Activated CD4-positive, alpha-beta T cell treated with anti-CD3 and anti-CD28 coated beads, Interleukin-2, amount 10 ng/mL, durations not matched to agents 7 days and 5 days (primary cell): ENCODE measurements around the gene MAST4. TPM values are rescaled to one million over a fixed set of nuclear protein-coding genes. Genes with fewer than 3 reads are reported as not detected.
A peak's percentile ranks its signal among the peaks of the same experiment; 100 is the strongest.

Source experiments
- CTCF ChIA-PET: fragments of 350-600 bp; sonication (Branson Sonifier 250); formaldehyde crosslinking; loops from one replicate; lab custom pipeline; 2021; ENCODE audit warnings: antibody characterized with exemption; lab: Charles Lee
- POLR2A ChIA-PET: fragments of 350-600 bp; sonication (Branson Sonifier 250); formaldehyde crosslinking; loops from one replicate; lab custom pipeline; 2021; ENCODE audit warnings: antibody characterized with exemption; lab: Charles Lee
- DNase-seq: peaks from one replicate; pipeline ENCODE4 v3.0.0-alpha.2; 2020
- H3K27ac Mint-ChIP-seq: one replicate; pipeline ENCODE4 v1.8.0; 2021; ENCODE audit warnings: mild to moderate bottlenecking, moderate library complexity, mixed read lengths
- H3K27me3 Mint-ChIP-seq: one replicate; pipeline ENCODE4 v1.8.0; 2021; ENCODE audit warnings: mixed read lengths
- H3K36me3 Mint-ChIP-seq: one replicate; pipeline ENCODE4 v1.8.0; 2021; ENCODE audit warnings: low read depth, mixed read lengths
- H3K4me1 Mint-ChIP-seq: one replicate; pipeline ENCODE4 v1.8.0; 2021; ENCODE audit warnings: mixed read lengths
- H3K4me3 Mint-ChIP-seq: one replicate; pipeline ENCODE4 v1.8.0; 2021; ENCODE audit warnings: mild to moderate bottlenecking, moderate library complexity, mixed read lengths
- H3K9me3 Mint-ChIP-seq: one replicate; pipeline ENCODE4 v1.8.0; 2021; ENCODE audit warnings: mixed read lengths
- total RNA-seq, 2 experiments: library from RNA; stranded (reverse); gene quantifications; one replicate each; pipeline ENCODE4 v1.2.3, GENCODE V29; 2021

Gene MAST4
- total RNA-seq, 2 experiments from 2014 or later = 23.5 to 25.8 TPM

- Mint-ChIP-seq H3K27me3 (peaks cover 37% of the 10 kb centered on the region), H3K9me3 (no peaks in the 10 kb centered on the region), H3K36me3 (no peaks in the 10 kb centered on the region), H3K4me3 (no peak overlapping the region), H3K27ac (no peak overlapping the region), H3K4me1 (no peaks in the 10 kb centered on the region)
- DNase-seq = no peak
- ChIA-PET POLR2A (no interaction called here), CTCF (no interaction called here)
Observed at GRCh38 chr5:66795682-66796081, 199.5 kb downstream of the MAST4 start.

- H3K27me3 Mint-ChIP-seq = peaks cover 43% of the 10 kb centered on the region
- ChIA-PET POLR2A (no interaction called here), CTCF (no interaction called here)
- H3K4me3 Mint-ChIP-seq = no peak overlapping the region
- H3K27ac Mint-ChIP-seq = no peak overlapping the region
- no peak for DNase-seq
- H3K9me3 Mint-ChIP-seq = no peaks in the 10 kb centered on the region
- H3K4me1 Mint-ChIP-seq = no peaks in the 10 kb centered on the region
- H3K36me3 Mint-ChIP-seq = no peaks in the 10 kb centered on the region
Observed at GRCh38 chr5:66796305-66797292, 200.4 kb downstream of the MAST4 start.

GRCh38 chr5:66802941-66803340 lies 206.7 kb downstream of the MAST4 start:
- H3K4me3 Mint-ChIP-seq = no peak overlapping the region
- ChIA-PET POLR2A (no interaction called here), CTCF (no interaction called here)
- no peaks in the 10 kb centered on the region for H3K9me3 Mint-ChIP-seq
- no peak for DNase-seq
- no peaks in the 10 kb centered on the region for H3K4me1 Mint-ChIP-seq
- H3K27me3 Mint-ChIP-seq = peaks cover 64% of the 10 kb centered on the region
- no peaks in the 10 kb centered on the region for H3K36me3 Mint-ChIP-seq
- H3K27ac Mint-ChIP-seq = no peak overlapping the region

DNA sequence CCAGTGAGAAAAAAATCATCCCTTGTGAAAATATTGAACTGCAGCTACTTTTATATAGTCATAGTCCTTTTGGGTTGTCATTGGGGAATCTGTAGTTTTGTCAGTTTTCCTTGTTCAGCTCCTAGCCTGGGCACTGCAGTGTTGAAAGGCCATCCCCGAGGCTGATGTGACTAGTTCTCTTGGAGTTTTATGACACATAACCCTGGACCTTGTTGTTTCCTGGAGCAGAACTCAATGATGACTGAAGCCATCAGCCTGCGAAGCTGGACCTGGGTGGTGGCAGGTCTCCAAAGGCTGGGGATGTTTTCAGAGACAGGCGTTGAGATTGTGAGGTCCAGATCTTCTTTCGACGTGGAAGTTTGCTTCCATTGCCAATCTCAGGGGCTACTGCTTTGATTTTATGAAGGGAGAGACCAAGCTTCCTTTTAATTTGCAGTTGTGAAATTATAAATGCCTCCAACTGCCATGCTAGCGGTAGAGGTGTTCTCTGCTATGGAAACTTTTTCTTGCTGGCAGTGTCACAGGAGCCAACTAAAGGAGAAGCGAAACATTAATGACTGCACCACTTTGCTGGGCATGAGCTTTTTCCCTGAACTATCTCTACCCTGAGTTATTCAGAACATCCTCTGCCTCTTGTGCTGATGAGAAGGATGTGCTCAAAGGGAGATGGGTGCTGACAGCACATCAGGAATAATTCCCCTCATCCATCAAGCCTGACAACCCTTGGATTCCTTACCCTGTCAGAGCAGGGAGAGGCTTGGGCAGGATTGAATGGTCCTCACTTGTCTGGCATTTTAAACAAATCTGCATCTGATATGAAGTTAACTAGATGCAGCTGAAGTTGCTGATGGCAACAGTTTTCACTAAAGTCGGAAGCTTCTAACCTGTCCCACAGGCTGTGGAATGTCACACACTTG lies 209.6 kb downstream of the MAST4 start:
- H3K36me3 Mint-ChIP-seq = no peaks in the 10 kb centered on the region
- H3K9me3 Mint-ChIP-seq = no peaks in the 10 kb centered on the region
- ChIA-PET CTCF (no interaction called here), POLR2A (no interaction called here)
- peaks cover 53% of the 10 kb centered on the region for H3K27me3 Mint-ChIP-seq
- no peak for DNase-seq
- no peak overlapping the region for H3K4me3 Mint-ChIP-seq
- H3K4me1 Mint-ChIP-seq = peaks cover 4% of the 10 kb centered on the region
- no peak overlapping the region for H3K27ac Mint-ChIP-seq

DNA sequence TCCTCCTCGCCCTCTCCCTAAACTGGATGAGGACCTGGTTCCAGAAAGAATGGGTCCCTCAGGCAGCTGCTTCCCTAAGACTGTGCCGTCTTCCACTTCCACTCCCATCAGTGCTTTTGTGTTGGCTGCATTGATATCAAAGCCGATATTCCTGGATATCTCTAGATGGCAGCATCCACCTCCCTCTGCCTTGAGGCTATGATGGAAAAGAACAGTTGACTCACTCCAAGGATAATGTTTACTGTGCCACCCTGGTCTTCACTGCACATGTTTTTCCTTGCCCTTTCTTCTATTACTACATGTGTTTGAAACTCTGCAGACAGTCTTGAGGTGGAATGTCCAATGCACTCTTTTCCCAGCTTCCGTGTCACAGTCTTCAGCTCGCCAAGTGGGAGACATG lies 211.6 kb downstream of the MAST4 start:
- Mint-ChIP-seq H3K4me1 (peaks cover 6% of the 10 kb centered on the region), H3K27me3 (peaks cover 43% of the 10 kb centered on the region), H3K36me3 (no peaks in the 10 kb centered on the region), H3K27ac (no peak overlapping the region), H3K4me3 (no peak overlapping the region), H3K9me3 (no peaks in the 10 kb centered on the region)
- DNase-seq = no peak
- CTCF ChIA-PET = interaction anchor here (1.2 kb wide), 1 partner anchor 342 kb away, joined by 3 read pairs; no protein-coding TSS in a partner anchor
- POLR2A ChIA-PET = no interaction called here

- peaks cover 37% of the 10 kb centered on the region for H3K27me3 Mint-ChIP-seq
- ChIA-PET POLR2A (no interaction called here), CTCF (no interaction called here)
- H3K36me3 Mint-ChIP-seq = no peaks in the 10 kb centered on the region
- DNase-seq = no peak
- no peak overlapping the region for H3K4me3 Mint-ChIP-seq
- no peak overlapping the region for H3K27ac Mint-ChIP-seq
- peaks cover 8% of the 10 kb centered on the region for H3K4me1 Mint-ChIP-seq
- no peaks in the 10 kb centered on the region for H3K9me3 Mint-ChIP-seq
Observed at GRCh38 chr5:66808663-66809062, 212.5 kb downstream of the MAST4 start.

- no peaks in the 10 kb centered on the region for H3K36me3 Mint-ChIP-seq
- ChIA-PET CTCF (no interaction called here), POLR2A (no interaction called here)
- H3K4me3 Mint-ChIP-seq = no peak overlapping the region
- H3K27ac Mint-ChIP-seq = no peak overlapping the region
- H3K27me3 Mint-ChIP-seq = peaks cover 24% of the 10 kb centered on the region
- H3K9me3 Mint-ChIP-seq = no peaks in the 10 kb centered on the region
- DNase-seq = no peak
- H3K4me1 Mint-ChIP-seq = peaks cover 12% of the 10 kb centered on the region
Observed at GRCh38 chr5:66810151-66810550, 214.0 kb downstream of the MAST4 start.

DNA sequence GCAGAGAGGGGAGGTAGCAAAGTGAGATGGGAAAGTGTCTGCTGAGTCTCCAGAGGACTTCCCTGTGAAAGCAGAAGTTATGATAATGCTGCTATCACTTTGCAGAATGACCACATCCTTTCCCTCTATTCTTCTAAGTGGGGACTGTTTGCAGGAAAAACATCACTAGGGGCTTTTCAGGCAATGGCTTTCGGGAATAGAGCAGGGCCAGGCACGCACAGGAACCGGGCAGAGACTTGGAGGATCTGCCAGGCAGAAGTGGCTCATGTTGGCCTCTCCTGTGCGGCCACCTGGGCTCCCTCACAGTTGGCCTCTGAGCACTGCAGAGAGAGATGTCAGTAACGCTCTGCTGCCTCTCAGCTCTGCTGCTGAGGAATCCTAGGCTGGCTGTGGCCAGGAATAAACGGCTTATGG lies 214.7 kb downstream of the MAST4 start:
- no peak for DNase-seq
- POLR2A ChIA-PET = no interaction called here
- CTCF ChIA-PET = no interaction called here
- Mint-ChIP-seq H3K36me3 (no peaks in the 10 kb centered on the region), H3K4me3 (no peak overlapping the region), H3K4me1 (peaks cover 12% of the 10 kb centered on the region), H3K27ac (no peak overlapping the region), H3K9me3 (no peaks in the 10 kb centered on the region), H3K27me3 (peaks cover 19% of the 10 kb centered on the region)

DNA sequence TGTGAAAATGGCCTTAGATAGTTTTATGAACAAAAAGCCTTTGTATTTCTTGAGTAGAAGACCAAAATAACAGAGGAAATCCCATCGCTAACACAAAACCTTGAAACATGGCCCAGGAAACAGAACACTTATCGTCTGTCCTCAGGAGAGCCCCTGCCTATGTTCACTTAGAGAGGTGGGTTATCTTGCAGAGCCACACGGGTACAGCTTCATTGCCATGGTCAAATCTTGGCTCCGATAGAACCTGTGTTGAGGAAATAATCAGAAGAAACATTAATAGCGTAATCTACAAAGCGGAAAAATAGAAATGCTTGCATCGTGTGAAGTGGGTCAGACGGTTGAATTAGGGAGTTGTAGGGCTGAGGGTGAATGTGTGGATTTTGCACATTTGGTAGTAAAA lies 216.1 kb downstream of the MAST4 start:
- Mint-ChIP-seq H3K9me3 (no peaks in the 10 kb centered on the region), H3K4me1 (peaks cover 12% of the 10 kb centered on the region), H3K4me3 (no peak overlapping the region), H3K27ac (no peak overlapping the region), H3K27me3 (peaks cover 19% of the 10 kb centered on the region), H3K36me3 (no peaks in the 10 kb centered on the region)
- POLR2A ChIA-PET = interaction anchor here (0.6 kb wide), 1 partner anchor 8 kb away, joined by 4 read pairs; no protein-coding TSS in a partner anchor
- DNase-seq = no peak
- CTCF ChIA-PET = interaction anchor here (1.1 to 1.7 kb wide), 2 partner anchors 28 to 32 kb away, joined by 3 to 4 read pairs; no protein-coding TSS in a partner anchor

DNA sequence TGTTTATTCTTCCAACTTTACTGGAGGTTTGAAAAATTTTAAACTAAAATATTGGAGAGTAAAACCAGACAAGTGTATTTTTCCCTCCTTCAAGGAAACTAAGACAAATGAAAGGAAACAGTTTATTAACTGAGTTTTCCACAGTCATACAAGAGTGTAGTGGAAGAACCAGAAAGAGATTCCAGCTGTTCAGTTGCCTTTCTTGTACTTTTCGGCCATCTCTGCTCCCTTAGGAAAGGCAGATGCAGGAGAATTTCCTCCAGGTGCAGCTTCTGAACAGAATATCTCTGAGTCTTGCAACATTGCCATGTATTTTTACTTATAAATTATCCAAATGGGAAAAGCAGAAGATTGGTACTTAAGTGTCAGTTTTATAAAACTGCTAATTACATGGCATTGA lies 217.1 kb downstream of the MAST4 start:
- DNase-seq = no peak
- no peaks in the 10 kb centered on the region for H3K36me3 Mint-ChIP-seq
- CTCF ChIA-PET = interaction anchor here (1.1 to 1.7 kb wide), 3 partner anchors 9 to 31 kb away, joined by 3 to 4 read pairs (median 4); no protein-coding TSS in a partner anchor
- H3K27ac Mint-ChIP-seq = no peak overlapping the region
- peaks cover 11% of the 10 kb centered on the region for H3K27me3 Mint-ChIP-seq
- H3K4me1 Mint-ChIP-seq = peaks cover 12% of the 10 kb centered on the region
- POLR2A ChIA-PET = no interaction called here
- no peaks in the 10 kb centered on the region for H3K9me3 Mint-ChIP-seq
- no peak overlapping the region for H3K4me3 Mint-ChIP-seq

DNA sequence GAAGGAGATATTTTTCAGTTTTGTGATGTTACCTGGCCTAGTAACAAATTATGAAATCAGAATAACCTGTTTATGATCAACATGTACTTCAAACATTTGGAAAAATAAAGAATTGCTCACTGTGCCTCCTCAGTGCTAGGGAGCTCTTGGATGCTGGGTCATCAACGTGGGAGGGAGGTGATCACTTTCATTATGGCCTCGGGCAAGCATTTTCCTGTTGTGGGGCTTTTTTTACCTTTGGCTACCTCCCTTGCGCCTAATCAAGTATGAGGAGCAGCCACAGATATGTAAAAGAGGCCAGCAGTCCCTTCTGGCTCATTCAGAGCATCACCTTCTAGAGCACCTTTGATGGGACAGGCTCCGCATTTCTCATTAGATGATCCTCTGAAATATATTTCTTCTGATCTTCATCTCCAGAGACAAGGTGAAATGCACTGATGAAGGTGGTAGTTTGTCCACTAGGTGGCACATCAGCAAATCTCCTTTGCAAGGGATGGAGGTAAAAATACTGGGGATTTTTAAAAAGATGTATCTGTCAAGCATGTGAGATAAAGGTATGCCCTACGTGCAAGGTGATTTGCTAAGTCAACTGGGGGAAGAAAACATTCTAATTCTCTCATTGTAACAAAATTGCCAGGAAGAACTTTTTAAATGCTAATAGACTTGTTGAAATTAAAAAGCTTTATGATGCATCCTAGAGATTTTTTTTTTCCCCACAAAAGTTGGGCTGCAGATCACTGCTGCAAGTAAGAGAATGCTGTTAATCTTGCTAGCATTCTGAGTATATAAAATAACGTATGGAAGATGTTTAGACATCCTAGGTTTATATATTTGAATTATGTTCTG lies 218.2 kb downstream of the MAST4 start:
- ChIA-PET CTCF (interaction anchor here (0.5 to 4.5 kb wide), 8 partner anchors 7 to 53 kb away, joined by 3 to 29 read pairs (median 4); no protein-coding TSS in a partner anchor), POLR2A (no interaction called here)
- Mint-ChIP-seq H3K4me3 (no peak overlapping the region), H3K27ac (no peak overlapping the region), H3K27me3 (peaks cover 6% of the 10 kb centered on the region), H3K36me3 (no peaks in the 10 kb centered on the region), H3K9me3 (no peaks in the 10 kb centered on the region), H3K4me1 (peaks cover 21% of the 10 kb centered on the region)
- DNase-seq = peak; percentile 67
